ENCODE data around the gene SLC17A7. TPM values are rescaled to one million over a fixed set of nuclear protein-coding genes. Genes with fewer than 3 reads are reported as not detected.

The SLC17A7 gene
- total RNA-seq, 1 donor from 2014 or later = 0.99 TPM

DNA sequence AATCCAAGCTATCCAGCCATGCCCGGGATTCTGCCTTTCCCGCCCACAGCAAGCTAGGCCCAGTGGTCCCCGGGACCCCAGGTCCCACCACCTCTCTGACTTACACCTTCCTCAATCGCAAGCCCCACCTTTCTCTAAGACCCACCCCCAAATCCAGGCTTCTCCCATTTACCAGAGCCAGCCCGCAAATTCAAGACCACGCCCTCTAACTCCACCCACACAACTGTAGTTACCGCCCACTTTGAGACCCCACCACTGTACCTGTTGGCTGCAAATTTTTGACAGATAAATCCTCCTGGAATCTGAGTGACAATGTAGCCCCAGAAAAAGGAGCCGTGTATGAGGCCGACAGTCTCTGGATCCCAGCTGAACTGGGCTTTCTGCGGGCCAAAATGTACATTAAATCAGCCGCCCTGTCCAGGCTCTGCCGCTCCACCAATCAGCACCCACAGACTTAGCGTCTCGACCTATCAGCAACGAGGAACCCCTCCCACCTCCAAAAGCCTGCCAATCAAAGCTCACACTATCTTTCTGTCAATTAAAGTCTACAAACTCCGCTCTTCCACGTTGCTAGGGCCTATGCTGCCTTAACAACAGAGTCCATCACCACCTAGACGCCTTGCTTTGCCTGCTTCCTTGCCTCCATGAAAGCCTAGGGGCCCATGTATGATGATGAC lies 6.3 kb downstream of the SLC17A7 start:
- peaks cover 100% of the 10 kb centered on the region for H3K27me3 ChIP-seq (ENCODE audit: low read depth)
- intact Hi-C loops (cut with micrococcal nuclease) = no loop called here
- H3K27ac ChIP-seq (replicated peaks) = no peak overlapping the region

DNA sequence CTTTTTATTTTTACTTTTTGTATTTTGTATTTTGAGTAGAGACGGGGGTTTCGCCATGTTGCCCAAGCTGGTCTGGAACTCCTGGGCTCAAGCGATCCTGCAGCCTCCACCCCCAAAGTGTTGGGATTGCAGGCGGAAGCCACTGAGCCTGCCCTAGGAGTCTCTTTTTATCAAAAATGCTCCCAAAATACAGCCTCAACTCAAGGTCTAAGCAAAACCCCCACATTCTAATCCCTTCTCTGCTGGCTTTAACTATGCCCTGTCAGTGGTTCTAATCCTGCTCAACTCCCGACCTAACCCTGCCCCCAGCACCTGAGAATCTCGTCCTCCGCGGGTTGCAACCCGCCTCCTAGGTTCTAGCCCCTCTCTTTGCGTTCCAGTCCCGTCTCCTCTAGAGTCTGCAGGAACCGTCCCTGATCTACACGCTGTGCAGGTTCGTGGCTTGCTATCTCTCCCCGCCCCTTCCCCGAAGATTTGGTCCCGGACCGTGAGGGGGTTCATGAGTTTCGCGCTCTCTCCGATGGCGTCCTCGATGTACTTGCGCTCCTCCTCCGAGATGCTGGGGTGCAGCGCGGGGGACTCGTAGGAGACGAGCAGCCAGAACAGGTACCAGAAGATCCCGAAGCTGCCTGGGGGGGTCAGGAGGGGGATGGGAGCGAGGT lies 8.0 kb downstream of the SLC17A7 start:
- Histone ChIP-seq H3K9me3 (replicated peaks) (no peaks in the 10 kb centered on the region), H3K27ac (replicated peaks) (no peak overlapping the region), H3K4me1 (peaks cover 4% of the 10 kb centered on the region), H3K4me3 (no peak overlapping the region), H3K36me3 (no peaks in the 10 kb centered on the region), H3K27me3 (ENCODE audit: low read depth) (peaks cover 100% of the 10 kb centered on the region)
- no peak for DNase-seq
- intact Hi-C loops (cut with micrococcal nuclease) = no loop called here
- TF ChIP-seq, protein P1, sequence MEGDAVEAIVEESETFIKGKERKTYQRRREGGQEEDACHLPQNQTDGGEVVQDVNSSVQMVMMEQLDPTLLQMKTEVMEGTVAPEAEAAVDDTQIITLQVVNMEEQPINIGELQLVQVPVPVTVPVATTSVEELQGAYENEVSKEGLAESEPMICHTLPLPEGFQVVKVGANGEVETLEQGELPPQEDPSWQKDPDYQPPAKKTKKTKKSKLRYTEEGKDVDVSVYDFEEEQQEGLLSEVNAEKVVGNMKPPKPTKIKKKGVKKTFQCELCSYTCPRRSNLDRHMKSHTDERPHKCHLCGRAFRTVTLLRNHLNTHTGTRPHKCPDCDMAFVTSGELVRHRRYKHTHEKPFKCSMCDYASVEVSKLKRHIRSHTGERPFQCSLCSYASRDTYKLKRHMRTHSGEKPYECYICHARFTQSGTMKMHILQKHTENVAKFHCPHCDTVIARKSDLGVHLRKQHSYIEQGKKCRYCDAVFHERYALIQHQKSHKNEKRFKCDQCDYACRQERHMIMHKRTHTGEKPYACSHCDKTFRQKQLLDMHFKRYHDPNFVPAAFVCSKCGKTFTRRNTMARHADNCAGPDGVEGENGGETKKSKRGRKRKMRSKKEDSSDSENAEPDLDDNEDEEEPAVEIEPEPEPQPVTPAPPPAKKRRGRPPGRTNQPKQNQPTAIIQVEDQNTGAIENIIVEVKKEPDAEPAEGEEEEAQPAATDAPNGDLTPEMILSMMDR (IDR thresholded peaks at IDR 0.05; ENCODE audit: borderline replicate concordance) = no peak

More for the DNA sequence above, 6.3 kb downstream of the SLC17A7 start:
- Histone ChIP-seq H3K36me3 (no peaks in the 10 kb centered on the region), H3K4me3 (no peak overlapping the region), H3K9me3 (replicated peaks) (no peaks in the 10 kb centered on the region), H3K4me1 (no peaks in the 10 kb centered on the region)
- TF ChIP-seq, protein P1 (IDR thresholded peaks at IDR 0.05; ENCODE audit: borderline replicate concordance) = no peak
- no peak for DNase-seq

DNA sequence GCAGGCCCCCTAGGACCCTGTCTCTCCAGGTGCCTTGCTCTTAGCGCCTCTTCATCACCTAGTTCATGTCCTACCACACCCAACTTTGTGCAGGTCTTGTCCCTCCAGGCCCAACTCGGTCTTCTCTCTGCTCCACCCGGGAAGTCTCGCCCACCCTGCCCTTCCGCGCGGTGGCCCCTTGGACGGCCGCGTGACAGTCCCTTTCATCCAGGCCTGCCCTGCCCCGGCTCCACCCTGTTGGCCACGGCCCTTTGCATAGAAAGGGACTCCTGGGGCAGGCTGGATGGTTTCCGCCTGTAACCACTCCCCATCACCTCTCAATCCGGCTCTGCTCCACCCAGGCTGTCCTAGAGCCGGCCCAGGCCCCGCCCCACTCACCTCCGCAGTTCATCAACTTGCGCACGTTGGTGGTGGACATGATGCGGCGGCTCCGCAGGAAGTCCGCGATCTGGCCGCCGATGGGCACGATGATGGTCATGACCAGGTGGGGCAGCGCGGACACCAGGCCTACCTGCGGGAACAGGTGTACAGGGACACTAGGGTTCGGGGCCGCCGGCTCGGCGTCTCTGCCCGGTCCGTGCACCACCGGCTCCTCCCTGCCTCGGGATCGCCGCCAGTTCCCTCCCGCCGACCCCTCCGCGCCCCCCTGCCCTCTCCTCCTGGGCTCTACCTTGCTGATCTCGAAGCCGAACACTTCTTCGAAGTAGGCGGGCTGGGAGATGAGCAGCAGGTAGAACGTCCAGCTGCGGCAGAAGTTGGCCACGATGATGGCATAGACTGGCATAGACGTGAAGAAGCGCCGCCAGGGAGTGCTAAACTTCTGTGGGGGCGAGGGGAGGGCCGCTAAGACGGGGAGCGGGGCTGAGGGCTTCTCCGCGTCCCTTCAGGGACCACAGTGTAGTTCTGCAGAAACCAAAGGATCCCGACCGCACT lies 8.9 kb downstream of the SLC17A7 start:
- DNase-seq = no peak
- Histone ChIP-seq H3K9me3 (replicated peaks) (no peaks in the 10 kb centered on the region), H3K27ac (replicated peaks) (no peak overlapping the region), H3K4me3 (no peak overlapping the region), H3K4me1 (peaks cover 12% of the 10 kb centered on the region), H3K36me3 (no peaks in the 10 kb centered on the region), H3K27me3 (ENCODE audit: low read depth) (peaks cover 100% of the 10 kb centered on the region)
- TF ChIP-seq, protein P1 (IDR thresholded peaks at IDR 0.05; ENCODE audit: borderline replicate concordance) = no peak
- intact Hi-C loops (cut with micrococcal nuclease) = no loop called here

DNA sequence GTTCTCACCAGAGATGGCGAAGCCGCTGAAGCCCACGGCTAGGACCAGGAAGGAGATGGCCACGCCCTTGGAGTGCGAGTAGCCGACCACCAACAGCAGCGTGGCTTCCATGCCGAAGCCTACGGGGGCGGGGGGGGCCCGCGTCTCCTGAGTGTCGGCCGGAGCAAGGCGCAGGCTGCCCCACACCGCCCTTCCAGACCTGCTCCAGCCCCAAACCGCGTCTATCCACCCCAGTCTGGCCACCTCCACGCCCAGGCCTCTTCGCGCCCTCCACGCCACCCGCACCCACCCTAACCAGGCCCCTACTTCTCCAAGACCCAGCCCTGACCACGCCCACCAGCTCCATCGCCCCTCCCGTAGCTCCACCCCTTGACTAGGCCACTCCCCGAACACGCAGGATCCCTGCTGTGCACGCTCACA lies 10.0 kb downstream of the SLC17A7 start:
- intact Hi-C loops (cut with micrococcal nuclease) = no loop called here
- Histone ChIP-seq H3K4me1 (peaks cover 13% of the 10 kb centered on the region), H3K36me3 (no peaks in the 10 kb centered on the region), H3K9me3 (replicated peaks) (no peaks in the 10 kb centered on the region), H3K4me3 (no peak overlapping the region), H3K27ac (replicated peaks) (no peak overlapping the region), H3K27me3 (ENCODE audit: low read depth) (peaks cover 100% of the 10 kb centered on the region)
- no peak for DNase-seq
- TF ChIP-seq, protein P1 (IDR thresholded peaks at IDR 0.05; ENCODE audit: borderline replicate concordance) = no peak

DNA sequence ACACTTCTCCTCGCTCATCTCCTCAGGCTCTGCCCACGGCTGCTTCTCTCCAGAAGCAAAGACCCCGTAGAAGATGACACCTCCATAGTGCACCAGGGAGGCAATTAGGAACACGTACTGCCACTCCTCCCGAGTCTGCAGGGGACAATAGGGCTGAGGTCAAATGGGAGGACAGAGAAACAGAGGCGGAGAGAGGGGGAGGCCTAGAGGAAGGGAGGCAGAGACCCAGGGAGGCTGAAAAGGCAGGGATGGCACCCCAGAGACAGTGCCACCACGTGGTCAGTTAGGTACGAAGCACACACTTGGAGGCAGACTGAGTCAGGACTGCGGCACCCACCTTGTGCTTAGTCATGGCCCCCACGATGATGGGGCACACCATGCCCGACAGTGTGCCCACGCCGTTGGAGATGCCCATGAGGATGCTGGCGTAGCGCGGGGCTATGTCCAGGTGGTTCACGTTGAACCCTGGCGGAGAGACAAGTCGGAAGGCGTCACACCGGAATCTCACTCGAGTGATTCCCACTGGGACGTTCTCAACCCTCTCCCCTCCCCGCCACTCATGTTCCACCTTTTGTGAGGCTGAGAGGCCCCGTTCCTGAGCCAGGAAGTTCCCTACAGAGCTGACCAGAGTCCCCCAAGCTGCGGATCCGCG lies 10.5 kb downstream of the SLC17A7 start:
- H3K4me1 ChIP-seq = peaks cover 18% of the 10 kb centered on the region
- peaks cover 100% of the 10 kb centered on the region for H3K27me3 ChIP-seq (ENCODE audit: low read depth)
- no peaks in the 10 kb centered on the region for H3K36me3 ChIP-seq
- no peak overlapping the region for H3K4me3 ChIP-seq
- no peak overlapping the region for H3K27ac ChIP-seq (replicated peaks)
- intact Hi-C loops (cut with micrococcal nuclease) = no loop called here
- DNase-seq = no peak
- TF ChIP-seq, protein P1 (IDR thresholded peaks at IDR 0.05; ENCODE audit: borderline replicate concordance) = no peak
- no peaks in the 10 kb centered on the region for H3K9me3 ChIP-seq (replicated peaks)

Measured in left ventricle myocardium inferior (tissue), 1 donor.